NCI-H1694 treated with DMSO at 0.1 percent for 48 hours (cell line): Measurements from ENCODE around the gene P4HB.

Source experiments
- DNase-seq: peaks from one replicate; lab custom pipeline; 2025; lab: John Stamatoyannopoulos, UW

The P4HB gene

DNA sequence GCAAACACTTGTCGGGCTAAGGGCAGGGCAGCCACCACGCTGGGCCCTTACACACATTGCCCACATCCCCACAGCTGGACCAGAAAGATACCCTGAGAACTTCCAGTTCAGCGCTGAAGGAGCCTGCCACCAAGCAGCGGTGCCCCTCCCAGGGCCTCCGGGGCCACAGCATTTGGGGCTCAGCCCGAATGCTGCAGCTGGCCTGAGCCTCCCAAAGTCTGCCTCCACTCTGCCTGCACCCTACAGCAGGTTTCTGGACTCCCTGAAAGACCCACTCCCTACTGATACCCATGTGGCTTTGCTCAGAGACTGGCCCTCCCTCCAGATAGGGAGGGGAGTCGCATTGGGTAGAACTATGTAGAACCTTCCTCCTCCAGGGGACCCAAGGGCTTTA, 28.8 kb downstream of the P4HB start:
- DNase-seq: no peak

DNA sequence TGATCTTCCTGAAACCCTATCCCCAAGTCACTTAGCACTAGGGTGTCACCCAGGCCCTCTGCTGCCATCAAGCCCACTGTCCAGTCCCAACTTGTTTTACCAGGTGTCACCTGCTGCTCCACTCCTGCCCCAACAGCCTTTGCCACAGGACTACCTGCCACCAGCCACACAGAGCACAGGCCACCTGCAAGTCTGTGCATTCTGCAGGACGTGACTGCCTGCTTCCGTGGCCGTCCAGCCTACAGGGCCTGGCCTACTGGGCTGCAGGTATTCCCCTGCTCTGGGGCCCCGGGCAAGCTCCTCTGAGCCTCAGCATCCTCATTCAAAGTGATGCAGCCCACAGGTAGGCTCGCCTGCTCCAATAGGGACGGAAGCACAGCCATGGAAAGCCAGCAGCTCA, 30.5 kb downstream of the P4HB start:
- no peak for DNase-seq

DNA sequence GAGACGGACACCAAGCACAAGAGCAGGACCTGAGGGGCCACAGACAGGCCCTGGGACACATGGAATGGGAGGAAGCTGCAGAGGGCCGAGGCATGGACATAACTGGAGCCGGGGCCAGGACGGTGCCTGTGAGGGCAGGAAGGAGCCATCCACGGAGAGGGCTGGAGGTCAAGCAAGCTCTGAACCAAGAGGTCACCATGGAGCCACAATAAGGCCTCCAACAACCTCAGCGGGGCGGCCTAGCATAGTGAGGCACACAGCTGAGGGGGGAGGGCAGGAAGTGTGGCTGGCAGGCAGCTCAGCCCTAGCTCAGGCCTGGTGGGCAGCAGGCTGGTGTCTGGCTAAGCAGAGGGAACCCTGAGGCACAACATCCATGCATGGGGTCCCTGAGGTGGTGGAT, 31.7 kb downstream of the P4HB start:
- DNase-seq: no peak

- no peak for DNase-seq
Measured at GRCh38 chr17:81825841-81826466, 34.4 kb downstream of the P4HB start.

GRCh38 chr17:81824595-81824994, 35.7 kb downstream of the P4HB start:
- no peak for DNase-seq

- no peak for DNase-seq
Measured at GRCh38 chr17:81823820-81824550, 36.4 kb downstream of the P4HB start.

- DNase-seq: no peak
Measured at GRCh38 chr17:81822996-81823819, 37.1 kb downstream of the P4HB start.

GRCh38 chr17:81822312-81822637, 38.1 kb downstream of the P4HB start:
- no peak for DNase-seq

DNA sequence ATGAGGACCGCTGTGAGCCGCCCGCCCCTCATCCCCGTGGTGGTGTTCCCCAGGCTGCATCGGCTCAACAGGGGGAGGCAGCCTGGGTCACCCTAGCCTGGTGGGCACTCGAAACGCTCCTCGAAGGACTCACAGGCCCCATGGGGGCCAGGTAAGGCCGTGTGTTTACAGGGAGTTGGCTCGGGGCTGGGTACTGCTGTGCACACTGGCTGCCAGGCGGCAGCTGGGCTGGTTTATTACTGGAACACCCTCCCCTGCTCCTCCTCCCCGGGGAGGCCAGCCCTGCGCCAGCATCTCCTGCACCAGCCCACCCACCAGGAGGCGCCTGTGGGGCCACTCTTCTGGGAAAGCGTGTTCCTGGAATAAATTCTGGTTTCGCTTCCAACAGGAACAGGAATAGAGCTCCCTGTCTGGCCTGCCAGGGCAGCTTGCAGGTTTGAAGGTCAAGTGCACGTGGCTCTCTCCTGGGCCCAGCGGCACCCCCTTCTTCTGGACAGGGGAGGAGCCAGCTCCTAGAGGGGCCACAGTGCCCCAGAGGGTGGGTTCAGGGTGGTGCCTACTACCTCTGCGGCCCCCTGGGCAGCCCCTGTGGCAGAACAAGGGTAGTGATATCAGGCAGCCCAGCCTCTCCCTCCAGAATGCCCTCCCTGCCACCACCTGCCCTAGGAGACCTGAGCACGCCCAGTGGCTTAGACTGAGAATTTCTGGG, 38.6 kb downstream of the P4HB start:
- DNase-seq: peak; percentile 94

DNA sequence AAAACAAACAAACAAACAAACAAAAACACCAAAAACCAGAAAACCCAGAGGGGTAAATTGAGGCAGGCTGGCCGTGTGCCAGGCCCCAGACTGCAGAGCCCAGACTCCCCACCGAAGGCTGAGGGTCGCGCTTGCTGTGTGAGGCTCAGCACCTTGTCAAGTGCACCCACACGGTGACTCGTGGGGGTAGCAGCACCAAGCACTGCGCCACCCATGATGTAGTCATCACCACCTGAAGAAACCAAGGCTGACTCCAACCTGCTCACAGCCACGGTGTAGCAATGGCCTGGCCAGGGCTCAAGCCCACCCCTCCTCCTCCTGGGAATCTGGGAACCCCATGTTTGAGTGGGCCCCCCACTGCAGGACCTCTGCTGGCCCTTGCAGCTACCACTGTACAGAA, 39.2 kb downstream of the P4HB start:
- no peak for DNase-seq

DNA sequence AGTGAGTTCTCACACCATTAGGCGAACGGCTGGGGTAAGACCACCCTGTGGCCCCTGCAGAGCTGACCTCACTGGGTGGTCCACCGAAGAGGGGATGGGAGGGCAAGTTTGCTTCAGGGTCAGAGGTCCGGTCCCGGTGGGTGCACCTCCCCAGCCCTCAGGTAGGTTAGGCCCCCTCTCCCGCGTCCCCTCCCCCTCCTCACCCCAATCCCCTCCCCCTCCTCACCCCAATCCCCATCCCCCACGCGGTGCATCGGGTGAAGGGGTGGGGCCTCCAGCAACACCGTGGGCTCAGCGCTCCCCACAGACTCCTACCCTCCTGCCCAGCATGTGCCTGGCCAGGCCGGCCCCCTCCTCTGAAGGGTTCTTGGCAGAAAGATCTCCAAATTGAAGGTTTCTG, 40.6 kb downstream of the P4HB start:
- DNase-seq: no peak

- no peak for DNase-seq
Measured at GRCh38 chr17:81817758-81818147, 42.6 kb downstream of the P4HB start.

DNA sequence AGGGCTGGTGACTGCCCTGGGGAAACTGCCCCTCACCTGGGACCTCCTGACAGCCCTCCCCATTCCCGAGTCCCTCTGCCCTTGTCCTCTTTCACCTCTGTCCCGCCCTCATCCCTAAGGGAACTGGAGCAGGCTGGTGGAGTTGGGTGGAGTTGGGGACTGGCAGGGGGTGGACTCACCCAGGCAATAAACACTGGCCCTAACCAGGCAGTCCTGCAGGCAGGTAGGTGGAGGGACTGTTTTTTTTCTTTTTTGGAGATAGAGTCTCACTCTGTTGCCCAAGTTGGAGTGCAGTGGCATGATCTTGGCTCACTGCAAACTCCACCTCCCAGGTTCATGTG, 44.7 kb downstream of the P4HB start:
- DNase-seq: no peak

DNA sequence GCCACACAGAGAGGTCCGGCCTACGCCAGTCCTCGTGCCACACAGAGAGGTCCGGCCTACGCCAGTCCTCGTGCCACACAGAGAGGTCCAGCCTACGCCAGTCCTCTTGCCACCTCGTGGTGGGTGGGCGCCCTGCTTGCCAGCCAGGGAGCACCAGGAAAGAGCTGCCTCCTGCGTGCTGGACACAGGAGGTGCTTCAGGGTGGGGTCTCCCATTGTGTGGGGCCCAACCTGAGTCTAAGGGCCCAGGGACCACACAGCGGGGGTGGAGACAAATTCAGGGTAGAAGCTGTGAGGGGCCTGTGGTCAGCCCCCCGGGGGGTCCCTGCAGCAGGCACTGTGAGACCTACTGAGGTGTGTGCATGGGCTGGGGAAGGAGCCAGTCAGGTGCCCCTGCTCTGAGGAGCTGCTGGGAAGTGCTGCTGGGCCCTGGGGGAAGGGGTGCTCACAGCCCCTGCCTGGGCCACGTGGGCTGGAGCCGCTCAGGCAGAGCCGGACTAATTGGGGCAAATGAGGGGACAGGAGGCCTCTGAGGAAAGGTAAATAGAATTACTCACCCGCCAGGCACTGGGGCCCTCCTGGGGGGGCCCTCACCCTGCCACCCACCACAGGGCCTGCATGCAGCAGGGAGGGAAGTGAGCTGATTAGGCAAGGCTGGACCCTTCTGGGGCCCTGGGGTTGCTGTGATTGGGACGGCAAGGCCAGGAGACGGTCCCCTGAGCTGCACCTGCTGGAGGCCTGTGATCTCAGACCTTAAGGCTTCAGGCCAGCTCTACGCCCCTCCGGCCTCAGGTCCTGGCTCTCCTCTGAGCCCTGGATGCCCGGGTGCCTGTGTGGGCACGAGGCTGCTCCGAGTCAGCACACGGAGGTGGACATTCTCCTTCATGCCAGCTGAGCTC, 45.3 kb downstream of the P4HB start:
- DNase-seq: peak; percentile 21

DNA sequence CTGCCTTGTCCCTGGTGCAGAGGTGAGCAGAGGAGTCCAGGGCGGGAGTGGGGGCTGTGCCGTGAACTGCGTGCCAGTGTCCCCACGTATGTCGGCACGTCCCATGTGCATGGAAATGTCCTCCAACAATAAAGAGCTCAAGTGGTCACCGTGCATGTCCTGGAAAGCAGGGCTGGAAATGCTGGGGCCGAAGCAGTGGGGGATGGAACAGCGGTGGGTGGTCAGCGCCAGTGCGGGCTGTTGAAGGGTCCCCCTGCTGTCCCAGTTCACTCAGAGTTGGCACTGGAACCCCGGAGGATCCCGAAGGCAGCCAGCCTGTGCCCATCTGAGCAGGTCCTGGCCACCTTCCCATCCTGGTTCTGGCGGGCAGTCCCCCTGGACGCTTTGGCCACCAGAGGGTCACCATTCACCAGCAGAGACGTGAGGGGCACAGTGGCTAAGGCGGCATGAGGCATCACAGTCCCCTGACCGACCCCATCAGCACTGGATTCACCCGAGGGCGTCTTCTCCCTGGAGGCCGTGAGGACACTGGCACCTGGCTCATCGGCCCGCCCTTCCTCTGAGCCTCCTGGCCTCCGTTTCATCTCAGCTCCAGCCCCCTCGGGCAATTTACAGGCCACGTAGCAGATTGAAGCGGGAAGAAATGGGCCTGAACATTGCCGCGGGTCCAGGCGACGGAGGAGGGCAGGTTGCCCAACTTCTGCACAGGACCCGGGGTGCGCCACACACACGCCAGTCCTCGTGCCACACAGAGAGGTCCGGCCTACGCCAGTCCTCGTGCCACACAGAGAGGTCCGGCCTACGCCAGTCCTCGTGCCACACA, 46.3 kb downstream of the P4HB start:
- no peak for DNase-seq

DNA sequence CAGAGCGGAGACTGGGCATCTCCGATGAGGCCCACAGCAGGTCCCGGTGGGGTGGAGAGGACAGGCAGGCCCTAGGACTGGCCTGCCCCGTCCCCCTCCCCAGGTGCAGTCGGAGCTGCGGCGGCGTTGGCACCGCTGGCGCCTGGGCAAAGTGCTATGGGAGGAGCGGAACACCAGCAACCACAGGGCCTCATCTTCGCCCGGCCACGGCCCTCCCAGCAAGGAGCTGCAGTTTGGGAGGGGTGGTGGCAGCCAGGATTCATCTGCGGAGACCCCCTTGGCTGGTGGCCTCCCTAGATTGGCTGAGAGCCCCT, 47.0 kb downstream of the P4HB start:
- DNase-seq: no peak

DNA sequence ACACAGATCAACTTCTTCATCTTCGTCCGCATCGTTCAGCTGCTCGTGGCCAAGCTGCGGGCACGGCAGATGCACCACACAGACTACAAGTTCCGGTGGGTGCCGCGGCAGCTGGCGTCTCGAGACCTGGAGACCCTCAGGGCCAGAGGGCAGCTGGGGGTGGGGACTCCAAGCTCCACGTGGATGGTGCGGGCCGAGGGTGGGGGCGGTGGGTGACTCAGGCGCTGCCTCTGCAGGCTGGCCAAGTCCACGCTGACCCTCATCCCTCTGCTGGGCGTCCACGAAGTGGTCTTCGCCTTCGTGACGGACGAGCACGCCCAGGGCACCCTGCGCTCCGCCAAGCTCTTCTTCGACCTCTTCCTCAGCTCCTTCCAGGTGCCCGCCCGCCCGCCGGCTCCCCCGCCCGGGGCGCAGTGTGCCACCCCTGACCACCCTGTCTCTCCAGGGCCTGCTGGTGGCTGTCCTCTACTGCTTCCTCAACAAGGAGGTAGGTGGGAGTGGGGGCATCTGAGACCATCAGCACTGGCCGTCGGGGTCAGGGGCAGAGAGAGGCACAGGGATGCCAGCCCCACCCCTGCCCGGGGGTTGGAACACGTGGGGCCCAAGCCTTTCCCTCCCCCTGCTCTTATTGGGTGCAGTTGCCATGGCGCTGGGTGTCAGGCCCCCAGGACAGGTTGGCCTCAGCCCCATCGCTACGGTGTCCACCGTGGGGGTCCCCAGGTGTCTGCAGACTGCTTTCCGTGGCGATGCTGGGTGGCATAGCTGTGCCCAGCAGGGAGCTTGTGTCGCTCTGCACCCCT, 47.6 kb downstream of the P4HB start:
- DNase-seq: no peak

DNA sequence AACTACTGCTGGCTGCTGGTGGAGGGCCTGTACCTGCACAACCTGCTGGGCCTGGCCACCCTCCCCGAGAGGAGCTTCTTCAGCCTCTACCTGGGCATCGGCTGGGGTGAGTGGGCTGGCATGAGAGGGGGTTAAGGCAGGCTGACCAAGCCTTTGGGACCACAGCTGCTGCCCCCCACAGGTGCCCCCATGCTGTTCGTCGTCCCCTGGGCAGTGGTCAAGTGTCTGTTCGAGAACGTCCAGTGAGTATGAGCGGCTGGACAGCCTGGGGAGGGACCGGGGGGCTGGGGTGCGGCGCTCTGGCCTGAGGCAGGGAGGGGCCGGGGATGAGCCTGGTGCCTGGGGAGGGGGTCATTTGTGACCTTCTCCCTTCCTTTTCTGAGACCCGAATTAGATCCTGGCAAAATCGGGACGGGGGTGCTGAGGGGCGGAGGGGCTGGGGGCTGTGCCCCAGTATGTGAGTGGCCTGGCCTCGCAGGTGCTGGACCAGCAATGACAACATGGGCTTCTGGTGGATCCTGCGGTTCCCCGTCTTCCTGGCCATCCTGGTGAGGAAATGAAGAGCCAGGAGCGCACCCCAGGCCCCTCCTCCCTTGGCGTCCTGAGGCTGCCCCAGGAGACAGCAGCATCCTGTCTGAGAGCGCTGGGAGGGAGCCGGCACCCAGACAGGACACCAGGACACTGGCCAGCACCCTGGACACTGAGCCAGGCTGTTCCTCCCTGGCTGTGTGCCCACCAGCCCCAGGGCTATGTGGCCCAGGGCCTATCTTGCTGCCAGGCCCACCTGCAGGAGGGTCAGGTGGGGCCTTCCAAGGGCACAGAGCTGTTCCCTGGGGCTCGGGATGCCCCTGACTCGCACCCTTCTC, 48.4 kb downstream of the P4HB start:
- no peak for DNase-seq
